Sigmoid colon (tissue), 7 donors: ENCODE results near the gene MOBP. TPM values are rescaled to one million over a fixed set of nuclear protein-coding genes. Genes with fewer than 3 reads are reported as not detected.

ENCODE experiments used
- DNase-seq: peaks from one replicate; pipeline ENCODE4 v3.0.0-alpha.2; 2019
- H3K27ac ChIP-seq, 4 donors: fragments of 200-600 bp; sonication (generic); one replicate each; pipeline ENCODE4 v1.5.1; 2016 to 2019; ENCODE audit warnings: mild to moderate bottlenecking in 1 of 4
- H3K27me3 ChIP-seq, 3 donors: fragments of 200-600 bp; sonication (generic); one replicate each; pipeline ENCODE4 v1.5.1; 2019; ENCODE audit warnings: mild to moderate bottlenecking in 1 of 3
- H3K36me3 ChIP-seq, 4 donors: fragments of 200-600 bp; sonication (generic); one replicate each; pipeline ENCODE4 v1.5.1; 2016 to 2019
- H3K4me1 ChIP-seq, 4 donors: fragments of 200-600 bp; sonication (generic); one replicate each; pipeline ENCODE4 v1.5.1; 2017 to 2019
- H3K4me3 ChIP-seq, 4 donors: fragments of 200-600 bp; sonication (generic); one replicate each; pipeline ENCODE4 v1.5.1; 2017 to 2019; ENCODE audit warnings: mild to moderate bottlenecking in 2 of 4, moderate library complexity in 1 of 4
- H3K9me3 ChIP-seq, 4 donors: fragments of 200-600 bp in 3 of 4; sonication (generic) in 3 of 4; one replicate each; pipeline versions ENCODE4 v1.5.1 to v1.6.1; 2013 to 2019
- CTCF ChIP-seq, 4 experiments: fragments of 450-650 bp in 3 of 4; fragments of 200-600 bp in 1 of 4; IDR thresholded peaks; one replicate each; pipeline ENCODE4 v1.5.1; 2016 to 2019; ENCODE audit warnings: antibody characterized with exemption in 4 of 4, mild to moderate bottlenecking in 3 of 4, moderate library complexity in 2 of 4
- EP300 ChIP-seq, 4 donors: sonication (generic); formaldehyde crosslinking; IDR thresholded peaks; one replicate each; pipeline ENCODE4 v1.6.1; 2017; ENCODE audit warnings: antibody characterized with exemption in 4 of 4
- POLR2A ChIP-seq, 2 donors: fragments of 450-650 bp; IDR thresholded peaks; one replicate each; pipeline ENCODE4 v1.6.1; 2016; ENCODE audit warnings: antibody characterized with exemption in 2 of 2, mild to moderate bottlenecking in 2 of 2, moderate library complexity in 2 of 2
- POLR2AphosphoS5 ChIP-seq, 4 donors: sonication (generic); formaldehyde crosslinking; IDR thresholded peaks; one replicate each; pipeline ENCODE4 v1.6.1; 2017; ENCODE audit warnings: antibody characterized with exemption in 4 of 4
- WGBS, 2 donors: extraction: QIAGEN DNeasy Blood & Tissue Kit; methylation state at CpG; one replicate each; pipeline ENCODE4 v1.1.7; 2013; 5-methylcytosine and 5-hydroxymethylcytosine counted together
- intact Hi-C: fragments of 100-400 bp; cut with DNase I; formaldehyde crosslinking; loops from one replicate; pipeline ENCODE4 v1.15.1; 2023
- polyA plus RNA-seq, 3 donors: library from polyadenylated mRNA; stranded (reverse); fragments of 200-250 nt; gene quantifications; one replicate each; pipeline ENCODE4 v1.2.3, GENCODE V29; 2013
- total RNA-seq, 4 donors: library from RNA; depleted of rRNA; stranded (reverse); fragments of >200 nt; gene quantifications; one replicate each; pipeline ENCODE4 v1.1.0, GENCODE V29; 2016
- donor health status: healthy with polysubstance abuse.
- donor health status: Bipolar disorder and iron deficiency.
- donor health status: healthy.

MOBP gene
- total and polyA plus RNA-seq, 7 donors, result 0.60 TPM; not detected in 6

GRCh38 chr3:39528844-39529243, 61.4 kb downstream of the MOBP start:
- WGBS, 2 donors, result 76 to 82% methylated on average over 4 of the region's 4 CpGs
- no peaks in the 10 kb centered on the region for H3K27me3 ChIP-seq
- H3K27ac ChIP-seq, result no peak overlapping the region
- DNase-seq, result no peak
- TF ChIP-seq POLR2A (IDR thresholded peaks at IDR 0.05) (no peak), POLR2AphosphoS5 (IDR thresholded peaks at IDR 0.05) (no peak), CTCF (IDR thresholded peaks at IDR 0.05) (no peak), EP300 (IDR thresholded peaks at IDR 0.05) (no peak)
- H3K36me3 ChIP-seq, result no peaks in the 10 kb centered on the region
- H3K9me3 ChIP-seq, result peaks cover 0 to 11% (median 0%) of the 10 kb centered on the region in 4 donors
- intact Hi-C loops, result no loop called here
- H3K4me3 ChIP-seq, result no peak overlapping the region
- H3K4me1 ChIP-seq, result no peaks in the 10 kb centered on the region

GRCh38 chr3:39529577-39529976, 62.1 kb downstream of the MOBP start:
- Histone ChIP-seq H3K36me3 (no peaks in the 10 kb centered on the region), H3K4me3 (no peak overlapping the region), H3K9me3 (peaks cover 0 to 7% (median 0%) of the 10 kb centered on the region in 4 donors), H3K27ac (no peak overlapping the region), H3K4me1 (no peaks in the 10 kb centered on the region), H3K27me3 (no peaks in the 10 kb centered on the region)
- WGBS, 2 donors, result 87 to 92% methylated on average over 9 of the region's 9 CpGs
- intact Hi-C loops, result no loop called here
- TF ChIP-seq EP300 (IDR thresholded peaks at IDR 0.05) (no peak), POLR2AphosphoS5 (IDR thresholded peaks at IDR 0.05) (no peak), CTCF (IDR thresholded peaks at IDR 0.05) (no peak), POLR2A (IDR thresholded peaks at IDR 0.05) (no peak)
- DNase-seq, result no peak

DNA sequence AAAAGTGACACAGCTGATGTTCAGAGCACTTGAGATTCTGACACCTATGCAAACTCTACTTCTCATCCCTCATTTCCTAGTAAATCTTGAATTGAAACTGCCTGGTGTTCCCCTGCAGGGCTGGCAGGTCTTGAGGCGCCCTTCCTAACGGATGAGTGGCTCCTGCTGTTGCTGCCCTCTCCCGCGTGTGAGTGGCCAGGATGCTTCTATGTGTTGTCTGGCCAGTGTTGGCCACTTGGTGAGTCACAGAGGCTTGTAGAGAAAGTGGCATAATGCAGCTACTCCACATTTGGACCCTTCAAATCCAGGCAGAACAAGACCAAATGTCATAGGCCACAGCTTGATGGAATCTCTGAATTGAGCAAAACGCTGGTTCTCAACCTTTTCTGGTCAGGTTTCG, 63.6 kb downstream of the MOBP start:
- 92% methylated on average over 6 of the region's 6 CpGs for WGBS, 2 donors
- intact Hi-C loops, result no loop called here

GRCh38 chr3:39531665-39532064, 64.2 kb downstream of the MOBP start:
- intact Hi-C loops, result no loop called here

More for the DNA sequence above, 63.6 kb downstream of the MOBP start:
- Histone ChIP-seq H3K4me1 (no peaks in the 10 kb centered on the region), H3K27me3 (no peaks in the 10 kb centered on the region), H3K27ac (no peak overlapping the region), H3K9me3 (no peaks in the 10 kb centered on the region), H3K4me3 (no peak overlapping the region), H3K36me3 (no peaks in the 10 kb centered on the region)
- TF ChIP-seq CTCF (IDR thresholded peaks at IDR 0.05) (no peak), POLR2A (IDR thresholded peaks at IDR 0.05) (no peak), POLR2AphosphoS5 (IDR thresholded peaks at IDR 0.05) (no peak), EP300 (IDR thresholded peaks at IDR 0.05) (no peak)
- no peak for DNase-seq

More at GRCh38 chr3:39531665-39532064, 64.2 kb downstream of the MOBP start:
- Histone ChIP-seq H3K4me3 (no peak overlapping the region), H3K9me3 (no peaks in the 10 kb centered on the region), H3K36me3 (no peaks in the 10 kb centered on the region), H3K4me1 (no peaks in the 10 kb centered on the region), H3K27me3 (no peaks in the 10 kb centered on the region), H3K27ac (no peak overlapping the region)
- no peak for TF ChIP-seq CTCF (IDR thresholded peaks at IDR 0.05)
- no peak for TF ChIP-seq POLR2A (IDR thresholded peaks at IDR 0.05)
- TF ChIP-seq EP300 (IDR thresholded peaks at IDR 0.05), result no peak
- no peak for TF ChIP-seq POLR2AphosphoS5 (IDR thresholded peaks at IDR 0.05)
- WGBS, 2 donors, result 87 to 92% methylated on average over 3 of the region's 3 CpGs
- DNase-seq, result no peak
